Activated B cell treated with CpG ODN at 0.5 μM for 24 hours (primary cell): ENCODE data around the gene DDX21. TPM values are rescaled to one million over a fixed set of nuclear protein-coding genes. Genes with fewer than 3 reads are reported as not detected.
A peak's percentile ranks its signal among the peaks of the same experiment; 100 is the strongest.
"Not testable (repeated sequence)": the region's sequence is repeated elsewhere in the genome, so short reads cannot be mapped to it uniquely, and the experiment has no call there.

Experiments used
- ATAC-seq: fragments of 200-7000 bp; cut with Tn5 transposase; one replicate; pipeline ENCODE4 v1.10.0; 2021; ENCODE audit warnings: low read depth, mild to moderate bottlenecking, moderate library complexity
- CTCF ChIA-PET: fragments of 350-600 bp; sonication (Branson Sonifier 250); formaldehyde crosslinking; loops from one replicate; lab custom pipeline; 2021; ENCODE audit warnings: antibody characterized with exemption; lab: Charles Lee
- POLR2A ChIA-PET: fragments of 350-600 bp; sonication (Branson Sonifier 250); formaldehyde crosslinking; loops from one replicate; lab custom pipeline; 2021; ENCODE audit warnings: antibody characterized with exemption; lab: Charles Lee
- DNase-seq: peaks from one replicate; pipeline ENCODE4 v3.0.0; 2022
- H3K27ac Mint-ChIP-seq: one replicate; pipeline ENCODE4 v1.8.0; 2020; ENCODE audit warnings: mixed read lengths
- H3K27me3 Mint-ChIP-seq: one replicate; pipeline ENCODE4 v1.8.0; 2021; ENCODE audit warnings: mixed read lengths
- H3K36me3 Mint-ChIP-seq: one replicate; pipeline ENCODE4 v1.8.0; 2021; ENCODE audit warnings: low read depth, mixed read lengths
- H3K4me1 Mint-ChIP-seq: one replicate; pipeline ENCODE4 v1.8.0; 2021; ENCODE audit warnings: mixed read lengths
- H3K4me3 Mint-ChIP-seq: one replicate; pipeline ENCODE4 v1.8.0; 2020; ENCODE audit warnings: mild to moderate bottlenecking, mixed read lengths
- H3K9me3 Mint-ChIP-seq: one replicate; pipeline ENCODE4 v1.8.0; 2020; ENCODE audit warnings: mixed read lengths
- intact Hi-C: fragments of 100-400 bp; cut with micrococcal nuclease; formaldehyde crosslinking; loops from one replicate; pipeline ENCODE4 v1.15.1; 2024
- total RNA-seq: library from RNA; stranded (reverse); gene quantifications from 2 replicates; pipeline ENCODE4 v1.2.3, GENCODE V29; 2022
- TF ChIP-seq, protein P1 (sequence below): fragments of 200-600 bp; IDR thresholded peaks from one replicate; pipeline ENCODE4 v1.8.0; 2022; ENCODE audit warnings: antibody characterized with exemption, mild to moderate bottlenecking

The DDX21 gene
- total RNA-seq, result 111 and 112 TPM in 2 replicates

DNA sequence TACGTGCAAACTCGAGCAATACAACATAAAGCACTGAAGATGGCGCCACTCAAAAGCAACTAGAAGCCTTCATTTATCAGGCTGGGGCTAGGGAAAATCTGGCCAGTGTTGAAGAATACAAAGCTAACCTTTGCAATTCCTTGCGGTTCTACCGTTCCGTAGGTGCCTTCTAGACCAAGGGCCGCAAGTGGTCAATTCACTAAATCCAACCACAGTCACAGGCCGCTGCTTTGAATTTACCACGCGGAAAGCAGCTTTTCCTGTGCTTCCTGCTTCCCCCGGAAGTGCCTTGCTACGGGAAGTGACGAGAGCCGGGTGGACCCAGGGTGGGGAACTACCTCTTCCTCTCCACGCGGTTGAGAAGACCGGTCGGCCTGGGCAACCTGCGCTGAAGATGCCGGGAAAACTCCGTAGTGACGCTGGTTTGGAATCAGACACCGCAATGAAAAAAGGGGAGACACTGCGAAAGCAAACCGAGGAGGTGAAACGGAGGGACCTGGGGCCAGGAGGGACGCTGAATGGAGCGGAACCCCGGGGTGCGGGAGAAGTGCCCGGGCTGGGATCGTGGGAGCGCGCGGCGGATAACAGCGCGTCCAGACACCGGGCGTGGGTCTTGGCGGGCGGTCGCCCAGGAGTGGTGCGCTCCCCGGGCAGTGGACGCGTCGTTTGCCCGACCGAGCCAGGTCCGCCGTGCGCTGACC, at the start of gene DDX21:
Gene DDX21 (plus strand): TSS at position 339 of the 701 bp plus-strand sequence. CDS start 56 bp downstream, at position 395.
- Mint-ChIP-seq H3K4me1 (peaks cover 41% of the 10 kb centered on the region), H3K9me3 (no peaks in the 10 kb centered on the region), H3K27me3 (no peaks in the 10 kb centered on the region), H3K27ac (peak within 1 kb of the TSS; percentile 100), H3K36me3 (peaks cover 45% of the 10 kb centered on the region), H3K4me3 (peak within 1 kb of the TSS; percentile 100)
- TF ChIP-seq, protein P1, sequence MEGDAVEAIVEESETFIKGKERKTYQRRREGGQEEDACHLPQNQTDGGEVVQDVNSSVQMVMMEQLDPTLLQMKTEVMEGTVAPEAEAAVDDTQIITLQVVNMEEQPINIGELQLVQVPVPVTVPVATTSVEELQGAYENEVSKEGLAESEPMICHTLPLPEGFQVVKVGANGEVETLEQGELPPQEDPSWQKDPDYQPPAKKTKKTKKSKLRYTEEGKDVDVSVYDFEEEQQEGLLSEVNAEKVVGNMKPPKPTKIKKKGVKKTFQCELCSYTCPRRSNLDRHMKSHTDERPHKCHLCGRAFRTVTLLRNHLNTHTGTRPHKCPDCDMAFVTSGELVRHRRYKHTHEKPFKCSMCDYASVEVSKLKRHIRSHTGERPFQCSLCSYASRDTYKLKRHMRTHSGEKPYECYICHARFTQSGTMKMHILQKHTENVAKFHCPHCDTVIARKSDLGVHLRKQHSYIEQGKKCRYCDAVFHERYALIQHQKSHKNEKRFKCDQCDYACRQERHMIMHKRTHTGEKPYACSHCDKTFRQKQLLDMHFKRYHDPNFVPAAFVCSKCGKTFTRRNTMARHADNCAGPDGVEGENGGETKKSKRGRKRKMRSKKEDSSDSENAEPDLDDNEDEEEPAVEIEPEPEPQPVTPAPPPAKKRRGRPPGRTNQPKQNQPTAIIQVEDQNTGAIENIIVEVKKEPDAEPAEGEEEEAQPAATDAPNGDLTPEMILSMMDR, result no peak
- CTCF ChIA-PET, result interaction anchor here (0.5 to 4.0 kb wide), 5 partner anchors 16 to 266 kb away, joined by 3 to 24 read pairs (median 3); no protein-coding TSS in a partner anchor
- ATAC-seq (peak; percentile 82), DNase-seq (peak; percentile 79)
- POLR2A ChIA-PET, result interaction anchor here (0.5 to 2.8 kb wide), 21 partner anchors 12 to 1191 kb away, joined by 3 to 29 read pairs (median 4); partner anchors contain the start of genes CCAR1, DDX50, KIFBP and SRGN
- intact Hi-C loops, result loop anchor here (1.0 to 2.0 kb wide), 9 partner anchors 17 to 881 kb away; partner anchors contain the start of genes CCAR1, DDX50, HERC4 and HNRNPH3

DNA sequence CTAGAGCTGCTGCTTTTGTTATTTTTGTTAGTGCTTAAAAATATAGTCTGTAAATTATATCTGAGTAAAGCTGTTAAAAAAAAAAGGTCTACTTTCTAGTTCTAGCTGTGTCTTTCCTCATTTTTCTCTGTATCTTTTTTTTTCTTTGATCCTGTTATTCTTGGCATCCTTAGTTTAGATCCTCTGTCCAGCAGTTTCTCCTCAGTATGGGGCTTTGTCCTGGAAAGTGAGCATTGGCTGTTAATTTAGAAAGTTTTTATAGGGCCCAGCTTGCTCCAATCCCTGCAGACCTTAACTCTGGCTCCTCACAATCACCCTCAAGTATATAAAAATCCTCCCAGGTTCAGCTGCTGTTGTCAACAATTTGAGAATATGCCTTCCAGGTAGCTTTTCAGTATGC, 31.4 kb upstream of the DDX21 start:
- Mint-ChIP-seq H3K9me3 (no peaks in the 10 kb centered on the region), H3K27ac (no peak overlapping the region), H3K36me3 (peaks cover 53% of the 10 kb centered on the region), H3K4me1 (peaks cover 3% of the 10 kb centered on the region), H3K27me3 (no peaks in the 10 kb centered on the region), H3K4me3 (no peak overlapping the region)
- intact Hi-C loops, result no loop called here
- TF ChIP-seq, protein P1, result no peak
- ChIA-PET POLR2A (no interaction called here), CTCF (no interaction called here)
- ATAC-seq (no peak), DNase-seq (no peak)

DNA sequence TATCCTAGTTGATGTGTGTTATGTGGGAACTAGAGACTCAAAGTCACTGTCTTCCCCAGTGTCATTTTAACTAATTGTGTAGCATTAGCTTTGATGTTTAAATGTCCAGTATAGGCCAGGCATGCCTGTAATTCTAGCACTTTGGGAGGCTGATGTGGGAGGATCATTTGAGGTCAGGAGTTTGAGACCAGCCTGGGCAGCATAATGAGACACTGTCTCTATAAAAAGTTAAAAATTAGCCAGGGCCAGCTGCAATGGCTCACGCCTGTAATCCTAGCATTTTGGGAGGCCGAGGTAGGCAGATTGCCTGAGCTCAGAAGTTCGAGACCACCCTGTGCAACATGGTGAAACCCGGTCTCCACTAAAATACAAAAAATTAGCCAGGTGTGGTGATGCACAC, 30.5 kb upstream of the DDX21 start:
- ChIA-PET CTCF (no interaction called here), POLR2A (no interaction called here)
- no peaks in the 10 kb centered on the region for H3K27me3 Mint-ChIP-seq

DNA sequence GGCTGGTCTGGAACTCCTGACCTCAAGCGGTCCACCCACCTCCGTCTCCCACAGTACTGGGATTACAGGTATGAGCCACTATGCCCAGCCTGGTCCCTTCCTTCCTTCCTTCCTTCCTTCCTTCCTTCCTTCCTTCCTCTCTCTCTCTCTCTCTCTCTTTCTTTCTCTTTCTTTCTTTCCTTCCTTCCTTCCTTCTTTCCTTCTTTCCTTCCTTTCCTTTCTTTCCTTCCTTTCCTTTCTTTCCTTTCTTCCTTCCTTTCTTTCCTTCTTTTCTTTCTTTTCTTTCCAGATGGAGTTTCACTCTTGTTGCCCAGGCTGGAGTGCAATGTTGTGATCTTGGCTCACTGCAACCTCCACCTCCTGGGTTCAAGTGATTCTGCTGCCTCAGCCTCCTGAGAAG, 26.8 kb upstream of the DDX21 start:
- intact Hi-C loops, H3K27ac Mint-ChIP-seq, H3K4me3 Mint-ChIP-seq, H3K9me3 Mint-ChIP-seq, DNase-seq, POLR2A ChIA-PET, CTCF ChIA-PET, H3K4me1 Mint-ChIP-seq, ATAC-seq, H3K27me3 Mint-ChIP-seq: not testable (repeated sequence)
- H3K36me3 Mint-ChIP-seq, result peaks cover 57% of the 10 kb centered on the region

More for the DNA sequence above, 30.5 kb upstream of the DDX21 start:
- H3K9me3 Mint-ChIP-seq, result no peaks in the 10 kb centered on the region
- peaks cover 3% of the 10 kb centered on the region for H3K4me1 Mint-ChIP-seq
- intact Hi-C loops, result no loop called here
- no peak overlapping the region for H3K27ac Mint-ChIP-seq
- H3K36me3 Mint-ChIP-seq, result peaks cover 52% of the 10 kb centered on the region
- no peak for ATAC-seq
- H3K4me3 Mint-ChIP-seq, result no peak overlapping the region
- TF ChIP-seq, protein P1, result no peak
- no peak for DNase-seq

DNA sequence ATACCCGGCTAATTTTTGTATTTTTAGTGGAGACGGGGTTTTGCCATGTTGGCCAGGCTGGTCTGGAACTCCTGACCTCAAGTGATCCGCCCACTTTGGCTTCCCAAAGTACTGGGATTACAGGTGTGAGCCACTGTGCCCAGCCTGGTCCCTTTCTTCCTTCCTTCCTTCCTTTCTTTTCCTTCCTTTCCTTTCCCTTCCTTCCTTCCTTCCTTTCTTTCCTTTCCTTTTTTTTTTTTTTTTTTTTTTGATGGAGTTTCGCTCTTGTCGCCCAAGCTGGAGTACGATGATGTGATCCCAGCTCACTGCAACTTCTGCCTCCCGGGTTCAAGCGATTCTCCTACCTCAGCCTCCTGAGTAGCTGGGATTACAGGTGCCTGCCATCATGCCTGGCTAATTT, 26.1 kb upstream of the DDX21 start:
- H3K36me3 Mint-ChIP-seq, result peaks cover 54% of the 10 kb centered on the region
- DNase-seq, H3K4me1 Mint-ChIP-seq, H3K9me3 Mint-ChIP-seq, intact Hi-C loops, POLR2A ChIA-PET, H3K27ac Mint-ChIP-seq, ATAC-seq, H3K27me3 Mint-ChIP-seq, H3K4me3 Mint-ChIP-seq, CTCF ChIA-PET: not testable (repeated sequence)

DNA sequence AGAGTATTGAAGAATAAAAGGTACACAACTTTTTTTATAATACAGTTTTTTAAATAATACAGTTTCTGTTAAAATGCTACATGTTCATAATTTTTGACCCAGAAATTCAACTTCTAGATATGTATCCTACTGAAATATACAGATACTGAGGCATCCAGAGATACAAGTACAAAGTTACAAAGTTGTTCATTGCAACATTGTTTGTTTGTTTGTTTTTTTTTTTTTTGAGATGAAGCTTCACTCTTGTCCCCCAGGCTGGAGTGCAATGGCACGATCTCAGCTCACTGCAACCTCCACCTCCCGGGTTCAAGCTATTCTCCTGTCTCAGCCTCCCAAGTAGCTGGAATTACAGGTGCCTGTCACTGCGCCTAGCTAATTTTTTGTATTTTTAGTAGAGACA, 23.1 kb upstream of the DDX21 start:
- peaks cover 63% of the 10 kb centered on the region for H3K36me3 Mint-ChIP-seq
- H3K4me3 Mint-ChIP-seq, ATAC-seq, intact Hi-C loops, POLR2A ChIA-PET, DNase-seq, H3K4me1 Mint-ChIP-seq, H3K27me3 Mint-ChIP-seq, H3K27ac Mint-ChIP-seq, CTCF ChIA-PET, H3K9me3 Mint-ChIP-seq: not testable (repeated sequence)
